ENCODE data around the gene EZR. TPM values are rescaled to one million over a fixed set of nuclear protein-coding genes. Genes with fewer than 3 reads are reported as not detected.

Gene EZR
- total RNA-seq, 1 donor from 2014 or later, result 205 TPM

GRCh38 chr6:158771399-158772152, 47.6 kb downstream of the EZR start:
- Mint-ChIP-seq H3K4me3 (peak overlapping the region; percentile 26), H3K4me1 (ENCODE audit: low read depth) (peaks cover 56% of the 10 kb centered on the region), H3K27me3 (ENCODE audit: insufficient read depth) (no peaks in the 10 kb centered on the region), H3K36me3 (ENCODE audit: low read depth) (peaks cover 66% of the 10 kb centered on the region), H3K27ac (peak overlapping the region; percentile 79), H3K9me3 (no peaks in the 10 kb centered on the region)
- no peak for DNase-seq (ENCODE audit: low spot score)
- intact Hi-C loops (cut with micrococcal nuclease), result loop anchor here (1.0 to 2.0 kb wide), 2 partner anchors 8 to 201 kb away; no protein-coding TSS in a partner anchor

GRCh38 chr6:158770533-158771330, 48.4 kb downstream of the EZR start:
- intact Hi-C loops (cut with micrococcal nuclease), result no loop called here
- no peak for DNase-seq (ENCODE audit: low spot score)
- H3K36me3 Mint-ChIP-seq (ENCODE audit: low read depth), result peaks cover 68% of the 10 kb centered on the region

GRCh38 chr6:158769771-158770432, 49.3 kb downstream of the EZR start:
- Mint-ChIP-seq H3K4me3 (no peak overlapping the region), H3K9me3 (no peaks in the 10 kb centered on the region), H3K27me3 (ENCODE audit: insufficient read depth) (no peaks in the 10 kb centered on the region), H3K4me1 (ENCODE audit: low read depth) (peaks cover 56% of the 10 kb centered on the region), H3K27ac (peak overlapping the region; percentile 75), H3K36me3 (ENCODE audit: low read depth) (peaks cover 64% of the 10 kb centered on the region)
- intact Hi-C loops (cut with micrococcal nuclease), result no loop called here
- DNase-seq (ENCODE audit: low spot score), result no peak

More at GRCh38 chr6:158770533-158771330, 48.4 kb downstream of the EZR start:
- peaks cover 56% of the 10 kb centered on the region for H3K4me1 Mint-ChIP-seq (ENCODE audit: low read depth)
- no peak overlapping the region for H3K4me3 Mint-ChIP-seq
- H3K27ac Mint-ChIP-seq, result peak overlapping the region; percentile 79
- no peaks in the 10 kb centered on the region for H3K9me3 Mint-ChIP-seq
- no peaks in the 10 kb centered on the region for H3K27me3 Mint-ChIP-seq (ENCODE audit: insufficient read depth)

GRCh38 chr6:158769234-158769770, 49.9 kb downstream of the EZR start:
- Mint-ChIP-seq H3K9me3 (no peaks in the 10 kb centered on the region), H3K27ac (peak overlapping the region; percentile 75), H3K27me3 (ENCODE audit: insufficient read depth) (no peaks in the 10 kb centered on the region), H3K4me1 (ENCODE audit: low read depth) (peaks cover 51% of the 10 kb centered on the region), H3K36me3 (ENCODE audit: low read depth) (peaks cover 65% of the 10 kb centered on the region), H3K4me3 (no peak overlapping the region)
- intact Hi-C loops (cut with micrococcal nuclease), result no loop called here
- no peak for DNase-seq (ENCODE audit: low spot score)

- no peak overlapping the region for H3K4me3 Mint-ChIP-seq
- H3K27ac Mint-ChIP-seq, result peak overlapping the region; percentile 80
- intact Hi-C loops (cut with micrococcal nuclease), result no loop called here
- H3K9me3 Mint-ChIP-seq, result no peaks in the 10 kb centered on the region
- H3K27me3 Mint-ChIP-seq (ENCODE audit: insufficient read depth), result no peaks in the 10 kb centered on the region
- DNase-seq (ENCODE audit: low spot score), result no peak
- H3K4me1 Mint-ChIP-seq (ENCODE audit: low read depth), result peaks cover 42% of the 10 kb centered on the region
- peaks cover 68% of the 10 kb centered on the region for H3K36me3 Mint-ChIP-seq (ENCODE audit: low read depth)
These were observed 50.7 kb downstream of the EZR start for GRCh38 chr6:158768436-158768835.

- Mint-ChIP-seq H3K27ac (peak overlapping the region; percentile 80), H3K4me3 (no peak overlapping the region), H3K4me1 (ENCODE audit: low read depth) (peaks cover 35% of the 10 kb centered on the region), H3K36me3 (ENCODE audit: low read depth) (peaks cover 67% of the 10 kb centered on the region), H3K27me3 (ENCODE audit: insufficient read depth) (no peaks in the 10 kb centered on the region), H3K9me3 (no peaks in the 10 kb centered on the region)
- intact Hi-C loops (cut with micrococcal nuclease), result no loop called here
- no peak for DNase-seq (ENCODE audit: low spot score)
These were observed 51.5 kb downstream of the EZR start for GRCh38 chr6:158767709-158768108.

- Mint-ChIP-seq H3K9me3 (no peaks in the 10 kb centered on the region), H3K27ac (peak overlapping the region; percentile 29), H3K36me3 (ENCODE audit: low read depth) (peaks cover 71% of the 10 kb centered on the region), H3K4me3 (no peak overlapping the region), H3K27me3 (ENCODE audit: insufficient read depth) (no peaks in the 10 kb centered on the region), H3K4me1 (ENCODE audit: low read depth) (peaks cover 26% of the 10 kb centered on the region)
- no peak for DNase-seq (ENCODE audit: low spot score)
- intact Hi-C loops (cut with micrococcal nuclease), result no loop called here
These were observed 52.3 kb downstream of the EZR start for GRCh38 chr6:158766621-158767455.

GRCh38 chr6:158765499-158766068, 53.6 kb downstream of the EZR start:
- Mint-ChIP-seq H3K4me1 (ENCODE audit: low read depth) (peaks cover 14% of the 10 kb centered on the region), H3K27ac (peak overlapping the region; percentile 23), H3K4me3 (no peak overlapping the region), H3K27me3 (ENCODE audit: insufficient read depth) (no peaks in the 10 kb centered on the region), H3K9me3 (no peaks in the 10 kb centered on the region), H3K36me3 (ENCODE audit: low read depth) (peaks cover 65% of the 10 kb centered on the region)
- intact Hi-C loops (cut with micrococcal nuclease), result no loop called here
- DNase-seq (ENCODE audit: low spot score), result no peak

- Mint-ChIP-seq H3K27ac (no peak overlapping the region), H3K36me3 (ENCODE audit: low read depth) (peaks cover 62% of the 10 kb centered on the region)
- intact Hi-C loops (cut with micrococcal nuclease), result no loop called here
These were observed 54.2 kb downstream of the EZR start for GRCh38 chr6:158764926-158765325.

GRCh38 chr6:158764183-158764849, 54.9 kb downstream of the EZR start:
- H3K9me3 Mint-ChIP-seq, result no peaks in the 10 kb centered on the region
- H3K36me3 Mint-ChIP-seq (ENCODE audit: low read depth), result peaks cover 59% of the 10 kb centered on the region
- H3K4me3 Mint-ChIP-seq, result no peak overlapping the region
- no peak overlapping the region for H3K27ac Mint-ChIP-seq
- no peak for DNase-seq (ENCODE audit: low spot score)
- intact Hi-C loops (cut with micrococcal nuclease), result no loop called here
- no peaks in the 10 kb centered on the region for H3K27me3 Mint-ChIP-seq (ENCODE audit: insufficient read depth)
- peaks cover under 1% of the 10 kb centered on the region for H3K4me1 Mint-ChIP-seq (ENCODE audit: low read depth)

More at GRCh38 chr6:158764926-158765325, 54.2 kb downstream of the EZR start:
- H3K4me3 Mint-ChIP-seq, result no peak overlapping the region
- H3K27me3 Mint-ChIP-seq (ENCODE audit: insufficient read depth), result no peaks in the 10 kb centered on the region
- no peak for DNase-seq (ENCODE audit: low spot score)
- peaks cover 7% of the 10 kb centered on the region for H3K4me1 Mint-ChIP-seq (ENCODE audit: low read depth)
- no peaks in the 10 kb centered on the region for H3K9me3 Mint-ChIP-seq

GRCh38 chr6:158763434-158764182, 55.6 kb downstream of the EZR start:
- intact Hi-C loops (cut with micrococcal nuclease), result loop anchor here (1.0 kb wide), 1 partner anchor 9 kb away; no protein-coding TSS in a partner anchor
- DNase-seq (ENCODE audit: low spot score), result no peak
- H3K36me3 Mint-ChIP-seq (ENCODE audit: low read depth), result peaks cover 59% of the 10 kb centered on the region
- no peaks in the 10 kb centered on the region for H3K27me3 Mint-ChIP-seq (ENCODE audit: insufficient read depth)
- H3K27ac Mint-ChIP-seq, result no peak overlapping the region
- no peaks in the 10 kb centered on the region for H3K9me3 Mint-ChIP-seq
- H3K4me1 Mint-ChIP-seq (ENCODE audit: low read depth), result no peaks in the 10 kb centered on the region
- H3K4me3 Mint-ChIP-seq, result no peak overlapping the region
